Tibial nerve (tissue), 4 donors: ENCODE data around the gene SDK1.

Source experiments
- EP300 ChIP-seq, 2 donors: sonication (generic); formaldehyde crosslinking; IDR thresholded peaks; one replicate each; pipeline ENCODE4 v1.6.1; 2017; ENCODE audit warnings: antibody characterized with exemption in 2 of 2, mild to moderate bottlenecking in 1 of 2
- POLR2A ChIP-seq, 2 donors: fragments of 450-650 bp; IDR thresholded peaks; one replicate each; pipeline ENCODE4 v1.6.1; 2017; ENCODE audit warnings: antibody characterized with exemption in 2 of 2, mild to moderate bottlenecking in 2 of 2, moderate library complexity in 2 of 2
- TF ChIP-seq, protein P1 (sequence below), 5 experiments: fragments of 200-600 bp in 3 of 5; fragments of 450-650 bp in 2 of 5; sonication (generic) in 3 of 5; IDR thresholded peaks; one replicate each; pipeline ENCODE4 v1.5.1; 2016 to 2019; ENCODE audit warnings: antibody characterized with exemption in 5 of 5, mild to moderate bottlenecking in 3 of 5, moderate library complexity in 2 of 5

DNA sequence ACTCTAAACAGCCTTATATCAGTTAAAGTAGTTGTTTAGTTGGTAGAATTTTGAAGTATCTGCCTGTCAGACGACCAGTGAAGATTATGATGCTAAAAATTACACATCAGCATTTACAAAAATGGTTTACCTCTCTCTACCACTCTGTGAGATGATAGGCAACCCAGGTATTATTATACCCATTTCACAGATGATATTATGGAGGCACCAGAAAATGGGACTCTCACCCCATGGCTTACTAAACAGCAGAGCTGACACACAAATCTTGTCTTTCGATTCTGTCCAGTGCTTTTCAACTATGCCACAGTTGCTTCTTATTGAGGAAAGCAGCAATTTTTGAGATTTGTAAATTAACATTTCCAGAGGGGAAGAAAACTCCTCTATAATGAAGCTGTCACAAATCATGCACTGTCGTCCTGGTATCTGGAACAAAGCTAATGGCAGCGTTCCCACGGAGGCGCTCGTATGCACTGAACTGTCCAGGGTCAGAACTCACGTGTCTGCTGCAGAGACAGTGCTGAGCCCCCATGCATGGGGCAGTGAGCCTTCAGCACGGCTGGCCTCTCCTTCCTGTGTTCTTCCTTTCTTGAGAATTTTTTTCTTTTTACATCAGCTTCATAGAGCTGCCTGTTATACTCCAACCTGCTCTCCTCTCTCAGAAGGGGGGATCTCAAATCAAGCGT is 381.1 kb downstream of the SDK1 start:
- TF ChIP-seq, protein P1, sequence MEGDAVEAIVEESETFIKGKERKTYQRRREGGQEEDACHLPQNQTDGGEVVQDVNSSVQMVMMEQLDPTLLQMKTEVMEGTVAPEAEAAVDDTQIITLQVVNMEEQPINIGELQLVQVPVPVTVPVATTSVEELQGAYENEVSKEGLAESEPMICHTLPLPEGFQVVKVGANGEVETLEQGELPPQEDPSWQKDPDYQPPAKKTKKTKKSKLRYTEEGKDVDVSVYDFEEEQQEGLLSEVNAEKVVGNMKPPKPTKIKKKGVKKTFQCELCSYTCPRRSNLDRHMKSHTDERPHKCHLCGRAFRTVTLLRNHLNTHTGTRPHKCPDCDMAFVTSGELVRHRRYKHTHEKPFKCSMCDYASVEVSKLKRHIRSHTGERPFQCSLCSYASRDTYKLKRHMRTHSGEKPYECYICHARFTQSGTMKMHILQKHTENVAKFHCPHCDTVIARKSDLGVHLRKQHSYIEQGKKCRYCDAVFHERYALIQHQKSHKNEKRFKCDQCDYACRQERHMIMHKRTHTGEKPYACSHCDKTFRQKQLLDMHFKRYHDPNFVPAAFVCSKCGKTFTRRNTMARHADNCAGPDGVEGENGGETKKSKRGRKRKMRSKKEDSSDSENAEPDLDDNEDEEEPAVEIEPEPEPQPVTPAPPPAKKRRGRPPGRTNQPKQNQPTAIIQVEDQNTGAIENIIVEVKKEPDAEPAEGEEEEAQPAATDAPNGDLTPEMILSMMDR (IDR thresholded peaks at IDR 0.05), result no peak
- TF ChIP-seq POLR2A (IDR thresholded peaks at IDR 0.05) (no peak), EP300 (IDR thresholded peaks at IDR 0.05) (no peak)
